GM21515 (cell line): ENCODE measurements around the gene CTTNBP2NL.
A peak's percentile ranks its signal among the peaks of the same experiment; 100 is the strongest.
"Not testable (repeated sequence)": the region's sequence is repeated elsewhere in the genome, so short reads cannot be mapped to it uniquely, and the experiment has no call there.

ENCODE experiments used
- ATAC-seq: cut with Tn5 transposase; IDR thresholded peaks from one replicate; pipeline ENCODE4 v1.9.1; 2021; ENCODE audit not compliant: unreplicated experiment

The CTTNBP2NL gene

DNA sequence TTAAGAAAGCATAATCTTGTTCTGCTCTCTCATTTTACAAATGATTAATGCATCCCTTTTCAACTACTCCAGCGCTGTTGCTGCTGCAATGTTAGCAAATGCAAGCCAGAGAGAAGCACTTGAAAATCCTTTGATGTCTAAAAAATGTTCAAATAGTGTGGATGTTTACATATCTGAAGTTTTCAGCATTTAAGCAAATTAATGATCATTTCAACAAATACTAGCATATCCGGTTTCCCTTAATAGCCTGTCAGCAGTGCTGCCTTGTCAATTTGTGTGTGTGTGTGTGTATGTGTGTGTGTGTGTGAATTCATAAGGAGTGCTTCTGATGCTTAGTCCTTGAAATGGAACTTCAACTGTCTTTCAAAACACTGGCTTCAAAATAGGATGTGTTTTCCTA, 64.6 kb downstream of the CTTNBP2NL start:
- no peak for ATAC-seq

DNA sequence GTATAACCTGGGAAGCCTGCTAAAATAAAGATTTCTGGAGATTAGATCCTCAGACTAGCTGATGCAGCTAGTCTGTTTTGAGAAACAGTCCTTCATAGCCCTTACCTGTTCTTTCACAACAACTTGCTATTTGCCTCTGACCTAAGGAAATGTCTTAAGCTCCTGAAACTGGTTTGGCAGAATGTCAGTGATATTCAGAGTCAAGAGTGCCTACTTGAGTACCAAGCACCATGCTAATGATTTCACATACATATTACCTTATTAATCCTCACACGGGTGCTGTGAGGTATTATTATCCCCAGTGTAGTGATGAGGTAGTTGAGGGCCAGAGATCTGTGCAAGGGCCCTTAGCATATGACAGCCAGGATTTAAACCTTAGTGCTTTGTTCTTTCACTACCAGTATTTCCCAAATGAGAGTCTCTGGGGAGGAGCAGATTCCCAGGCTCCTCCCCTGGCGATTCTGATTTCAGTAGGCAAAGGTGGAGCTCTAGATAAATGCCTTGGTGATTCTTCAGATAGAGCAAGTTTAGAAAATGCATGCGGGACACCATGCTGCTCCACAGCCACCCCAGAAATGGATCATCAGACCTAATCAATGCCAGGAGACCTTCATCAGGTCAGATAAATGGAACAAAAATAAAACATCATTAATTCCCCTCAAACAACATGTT, 65.3 kb downstream of the CTTNBP2NL start:
- ATAC-seq, result no peak

DNA sequence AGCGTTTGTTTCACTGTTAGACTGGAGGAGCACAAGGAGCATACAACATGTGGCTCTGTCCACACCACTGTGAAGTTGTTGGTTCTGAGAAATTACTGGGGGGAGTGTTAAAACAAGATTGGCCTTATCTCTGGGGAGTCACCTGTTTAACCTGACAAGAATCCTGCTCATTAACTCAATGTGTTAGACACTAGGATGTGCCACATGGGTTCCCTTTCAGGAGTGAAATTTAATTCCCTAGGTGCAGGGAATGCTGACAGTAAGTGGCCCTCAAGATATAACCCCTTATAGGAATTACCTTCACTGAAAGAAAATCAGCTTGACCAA, 66.9 kb downstream of the CTTNBP2NL start:
- no peak for ATAC-seq

DNA sequence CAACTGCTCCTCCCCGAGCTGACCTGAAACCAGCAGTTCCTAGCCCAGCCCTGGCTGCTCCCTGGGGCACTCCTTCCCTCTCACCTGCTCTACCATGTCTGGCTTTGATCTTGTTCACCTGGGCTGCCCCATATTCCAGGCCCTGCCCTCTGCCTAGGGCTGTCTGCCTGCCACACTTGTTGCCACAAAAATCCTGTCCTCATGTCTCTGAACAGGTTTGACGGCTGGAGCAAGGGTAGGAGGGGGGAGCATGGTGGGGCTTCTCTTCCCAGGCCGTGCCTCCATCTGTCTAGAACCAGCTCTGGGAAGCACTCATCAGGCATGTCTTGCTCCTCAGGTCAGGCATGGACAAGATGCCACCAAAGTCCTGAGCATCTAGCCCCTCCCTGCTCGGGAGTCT, 68.5 kb downstream of the CTTNBP2NL start:
- no peak for ATAC-seq

DNA sequence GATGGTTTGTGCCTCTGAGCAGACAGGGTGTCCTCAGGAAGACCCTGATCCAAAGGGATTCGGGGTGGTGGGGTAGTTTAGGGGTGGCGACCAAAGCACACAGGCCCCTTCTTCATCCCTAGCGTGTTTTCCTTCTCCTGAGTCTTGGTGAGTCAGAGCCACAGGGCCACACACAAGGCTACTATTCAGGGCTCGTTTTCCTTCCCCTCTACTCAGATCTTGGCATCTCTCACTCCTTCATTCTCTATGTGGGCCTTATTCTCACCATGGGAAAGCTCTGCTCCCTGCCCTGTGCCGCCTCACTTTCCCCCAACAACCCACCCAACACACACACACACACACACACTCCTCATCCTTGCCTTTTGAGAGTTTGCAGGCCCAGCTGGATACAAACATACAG, 69.1 kb downstream of the CTTNBP2NL start:
- no peak for ATAC-seq

DNA sequence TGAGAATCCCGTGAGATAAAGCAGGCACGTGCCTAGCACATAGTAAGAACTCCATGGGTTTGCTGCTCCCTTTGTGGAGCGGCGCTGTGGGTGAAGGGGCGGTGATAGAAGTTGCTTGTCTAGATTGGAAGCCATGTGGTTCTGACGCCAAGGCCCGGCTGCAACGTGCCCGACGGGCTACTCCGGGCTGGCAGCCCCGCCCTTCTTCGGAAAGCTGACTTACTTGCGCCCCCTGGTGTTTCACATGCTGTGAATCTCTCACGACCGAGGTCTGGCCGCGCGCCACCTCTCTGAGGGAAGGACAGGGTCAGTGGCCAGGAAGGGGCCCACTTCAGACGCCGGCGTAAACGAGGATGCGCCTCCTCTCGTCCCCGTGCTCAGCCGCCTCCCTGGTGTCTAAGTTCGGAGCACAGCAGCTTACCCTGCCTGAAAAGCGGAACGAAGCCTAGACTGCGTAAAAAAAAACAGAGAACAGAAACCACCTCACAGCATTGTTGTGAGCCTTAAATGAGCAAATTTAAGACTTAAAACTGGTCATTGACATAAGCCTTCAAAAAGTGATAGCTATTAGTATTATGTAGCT, 70.2 kb downstream of the CTTNBP2NL start:
- ATAC-seq, result peak; percentile 96

DNA sequence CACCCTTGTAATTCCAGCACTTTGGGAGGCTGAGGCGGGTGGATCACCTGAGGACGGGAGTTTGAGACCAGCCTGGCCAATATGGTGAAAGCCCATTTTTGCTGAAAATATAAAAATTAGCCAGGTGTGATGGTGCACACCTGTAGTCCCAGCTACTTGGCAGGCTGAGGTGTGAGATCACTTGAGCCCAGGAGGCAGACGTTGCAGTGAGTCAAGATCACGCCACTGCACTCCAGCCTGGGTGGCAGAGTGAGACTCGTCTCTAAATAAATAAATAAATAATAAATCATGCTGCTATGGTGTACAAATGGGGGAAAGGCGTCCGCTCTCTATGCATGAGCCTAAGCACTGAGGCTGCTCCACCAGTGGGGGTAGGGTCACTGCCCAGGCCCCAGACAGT, 74.3 kb downstream of the CTTNBP2NL start:
- ATAC-seq, result not testable (repeated sequence)

DNA sequence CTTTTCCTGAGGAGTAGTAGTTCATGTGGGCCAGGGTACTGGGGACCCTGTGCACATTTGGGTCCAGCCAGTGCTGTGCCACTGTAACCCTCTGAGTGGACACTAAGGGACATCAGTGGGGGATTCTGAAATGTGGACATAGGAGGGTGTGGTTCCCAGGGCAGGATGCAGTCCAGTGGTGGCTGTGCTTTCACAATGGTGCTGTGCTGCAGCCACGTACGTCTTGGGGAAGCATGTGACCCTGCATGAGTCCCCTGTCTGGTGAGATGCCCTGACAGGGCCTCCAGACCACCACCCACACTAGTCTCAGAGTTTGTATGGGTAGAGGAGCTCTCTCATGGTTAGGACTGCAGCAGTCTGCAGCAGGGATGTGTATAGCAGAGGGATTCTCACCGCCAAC, 75.0 kb downstream of the CTTNBP2NL start:
- ATAC-seq, result no peak

DNA sequence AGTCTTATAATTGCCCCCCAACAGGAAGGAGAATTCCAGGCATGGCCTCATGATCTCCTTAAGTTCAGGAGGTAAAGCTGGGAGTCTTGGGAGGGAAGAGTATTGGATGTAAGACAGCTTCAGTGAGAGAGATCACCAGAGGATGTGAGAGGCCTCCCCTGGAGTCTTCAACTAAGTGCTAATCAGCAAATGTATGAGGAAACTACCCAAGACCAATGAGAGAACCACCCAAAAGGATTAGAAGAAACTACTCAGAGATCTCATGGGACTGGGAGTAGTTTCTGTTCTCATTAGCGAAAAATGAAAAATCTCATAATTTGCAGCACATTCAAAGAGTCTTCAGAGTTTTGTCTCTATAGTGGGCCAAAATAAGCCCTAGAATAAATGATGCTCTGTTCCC, 76.1 kb downstream of the CTTNBP2NL start:
- ATAC-seq, result no peak

DNA sequence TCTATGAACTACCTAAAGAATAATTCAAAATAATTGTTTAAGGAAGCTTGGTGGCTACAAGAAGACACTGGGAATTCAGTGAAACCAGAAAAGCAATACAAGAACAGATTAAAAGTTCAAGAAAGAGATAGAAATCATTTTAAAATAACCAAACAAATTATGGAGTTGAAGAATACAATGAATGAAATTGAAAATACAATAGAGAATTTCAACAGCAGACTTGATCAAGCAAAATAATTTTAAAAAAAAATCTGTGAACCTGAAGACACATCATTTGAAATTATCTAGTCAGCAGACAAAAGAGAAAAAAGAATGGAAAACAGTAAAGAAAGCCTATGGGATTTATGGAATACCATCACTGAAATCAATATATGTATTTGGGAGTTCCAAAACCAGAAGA, 81.5 kb downstream of the CTTNBP2NL start:
- ATAC-seq, result no peak

DNA sequence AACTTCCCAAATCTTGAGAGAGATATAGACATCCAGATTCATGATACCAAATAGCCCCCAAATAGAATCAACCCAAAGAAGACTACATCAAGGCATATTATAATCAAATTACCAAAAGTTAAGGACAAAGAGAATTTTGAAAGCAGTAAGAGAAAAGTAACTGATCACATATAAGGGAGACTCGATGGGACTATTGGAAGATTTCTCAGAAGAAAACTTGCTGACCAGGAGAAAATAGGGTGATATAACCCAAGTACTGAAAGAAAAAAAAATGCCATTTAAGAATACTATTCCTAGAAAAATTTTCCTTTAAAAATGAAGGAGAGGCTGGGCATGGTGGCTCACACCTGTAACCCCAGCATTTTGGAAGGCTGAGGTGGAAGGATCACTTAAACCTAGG, 82.3 kb downstream of the CTTNBP2NL start:
- ATAC-seq, result no peak

DNA sequence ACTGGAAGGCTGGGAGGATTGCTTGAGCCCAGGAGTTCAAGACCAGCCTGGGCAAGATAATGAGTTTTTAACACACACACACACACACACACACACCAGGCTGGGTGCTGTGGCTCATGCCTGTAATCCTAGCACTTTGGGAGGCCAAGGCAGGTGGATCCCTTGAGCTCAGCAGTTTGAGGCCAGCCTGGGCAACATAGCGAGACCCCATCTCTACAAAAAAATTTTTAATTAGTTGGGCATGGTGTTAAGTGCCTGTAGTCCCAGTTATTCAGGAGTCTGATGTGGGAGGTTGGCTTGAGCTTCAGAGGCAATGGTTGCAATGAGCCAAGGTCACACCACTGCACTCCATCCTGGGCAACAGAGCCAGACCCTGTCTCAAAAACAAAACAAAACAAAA, 90.0 kb downstream of the CTTNBP2NL start:
- not testable (repeated sequence) for ATAC-seq

DNA sequence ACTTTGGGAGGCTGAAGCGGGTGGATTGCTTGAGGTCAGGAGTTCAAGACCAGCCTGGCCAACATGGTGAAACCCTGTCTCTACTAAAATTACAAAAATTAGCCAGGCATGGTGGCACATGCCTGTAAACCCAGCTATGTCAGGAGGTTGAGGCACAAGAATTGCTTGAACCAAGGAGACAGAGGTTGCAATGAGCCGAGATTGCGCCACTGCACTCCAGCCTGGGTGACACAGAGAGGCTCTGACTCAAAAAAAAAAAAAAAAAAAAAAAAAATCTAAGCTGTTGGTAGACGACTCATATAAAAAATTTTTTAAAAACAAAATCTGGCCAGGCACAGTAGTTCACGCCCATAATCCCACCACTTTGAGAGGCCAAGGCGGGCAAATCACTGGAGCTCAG, 91.7 kb downstream of the CTTNBP2NL start:
- ATAC-seq, result not testable (repeated sequence)

DNA sequence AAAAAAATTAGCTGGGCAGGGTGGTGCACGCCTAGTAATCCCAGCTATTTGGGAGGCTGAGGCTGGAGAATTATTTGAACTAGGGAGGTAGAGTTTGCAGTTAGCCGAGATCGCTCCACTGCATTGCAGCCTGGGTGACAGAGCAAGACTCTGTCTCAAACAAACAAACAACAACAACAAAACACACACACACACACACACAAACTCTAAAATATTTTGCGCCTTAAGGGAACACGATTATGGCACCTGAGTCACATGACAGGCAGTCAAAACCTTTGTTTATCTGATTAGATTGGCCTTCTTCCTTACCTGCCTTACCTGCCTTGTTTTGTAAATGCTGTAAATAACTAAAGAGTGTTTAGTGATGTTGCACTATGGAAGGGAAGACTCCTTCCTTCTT, 92.1 kb downstream of the CTTNBP2NL start:
- no peak for ATAC-seq

DNA sequence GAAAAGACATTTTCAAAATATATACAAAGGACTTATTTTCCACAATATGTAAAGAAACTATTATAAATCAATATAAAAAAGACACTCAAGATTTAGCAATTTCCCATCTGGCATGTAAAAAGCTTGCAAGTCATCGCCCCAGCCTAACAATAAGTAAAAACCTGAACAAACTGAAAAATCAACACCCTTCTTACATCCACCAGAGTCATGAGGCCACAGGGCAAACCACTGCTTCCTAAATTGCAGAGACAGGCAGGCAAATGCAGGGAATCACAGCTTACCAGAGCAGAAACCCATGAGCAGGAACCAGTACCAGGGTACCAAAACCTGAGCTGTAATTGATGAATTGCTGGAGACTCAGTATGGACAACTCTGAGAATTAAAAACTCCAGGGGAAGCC, 96.1 kb downstream of the CTTNBP2NL start:
- ATAC-seq, result no peak

DNA sequence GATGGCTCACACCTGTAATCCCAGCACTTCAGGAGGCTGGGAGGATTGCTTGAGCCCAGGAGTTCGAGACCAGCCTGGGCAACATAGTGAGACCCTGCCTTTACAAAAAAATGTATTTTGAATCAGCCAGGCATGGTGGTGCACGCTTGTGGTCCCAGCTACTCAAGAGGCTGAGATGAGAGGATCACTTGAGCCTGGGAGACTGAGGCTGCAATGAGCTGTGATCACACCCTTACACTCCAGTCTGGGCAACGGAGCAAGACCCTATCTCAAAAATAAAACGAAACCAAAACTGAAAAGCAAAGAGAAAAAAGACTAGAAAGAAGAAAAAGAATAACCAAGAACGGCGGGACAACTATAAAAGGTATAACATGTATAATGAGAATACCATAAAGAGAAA, 97.3 kb downstream of the CTTNBP2NL start:
- ATAC-seq, result no peak

DNA sequence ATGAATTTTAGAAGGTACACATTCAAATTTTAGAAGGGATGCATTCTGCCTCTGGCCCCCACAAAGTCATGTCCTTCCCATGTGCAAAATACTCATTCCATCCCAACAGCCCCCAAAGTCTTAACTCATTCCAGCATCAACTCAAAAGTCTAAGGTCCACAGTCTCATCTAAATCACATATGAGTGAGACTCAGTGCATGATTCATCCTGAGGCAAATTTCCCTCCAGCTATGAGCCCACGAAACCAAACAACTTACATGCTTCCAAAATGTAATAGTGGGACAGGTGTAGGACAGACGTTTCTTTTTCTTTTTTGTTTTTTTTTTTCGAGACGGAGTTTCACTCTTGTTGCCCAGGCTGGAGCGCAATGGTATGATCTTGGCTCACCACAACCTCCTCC, 100.3 kb downstream of the CTTNBP2NL start:
- ATAC-seq, result no peak

DNA sequence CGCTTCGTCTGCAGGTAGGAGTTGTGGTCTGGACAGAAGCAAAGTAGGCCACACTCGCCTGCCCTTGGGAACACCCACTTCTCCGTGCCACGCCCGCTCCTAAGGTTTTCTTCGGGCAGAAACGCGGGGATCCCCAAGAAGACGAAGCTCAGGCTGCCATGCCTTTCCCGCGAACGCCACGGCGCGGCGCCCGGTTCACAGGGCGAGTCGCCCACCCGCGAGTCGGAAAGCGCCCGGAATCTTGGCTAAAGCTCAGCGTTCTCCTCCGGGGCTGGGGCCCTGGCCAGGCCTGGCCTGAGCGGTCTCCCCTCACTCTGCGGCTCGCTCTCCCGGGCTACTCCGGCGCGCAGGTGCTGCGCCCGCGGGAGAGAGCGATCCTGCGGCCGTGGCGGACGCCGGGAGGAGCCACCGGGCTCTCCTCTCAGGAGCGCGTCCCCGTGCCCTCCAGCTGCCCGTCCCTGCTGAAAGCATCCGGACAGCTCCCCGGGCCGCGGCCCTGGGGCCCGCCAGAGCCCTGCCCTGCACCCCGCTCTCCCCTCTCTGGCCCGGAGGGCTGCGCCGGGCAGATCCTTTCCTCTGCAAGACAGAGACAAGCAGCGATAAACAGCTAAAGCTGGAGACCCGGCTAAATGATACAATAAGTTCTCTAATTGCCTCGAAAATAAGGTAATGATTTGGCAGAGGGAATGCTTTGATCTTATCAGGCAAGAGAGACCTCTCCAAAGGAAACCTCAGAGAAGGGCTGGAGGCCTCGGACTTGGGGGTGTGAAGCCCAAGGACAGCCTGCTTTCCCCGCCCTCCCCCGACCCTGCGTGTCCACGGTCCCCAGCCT, 106.0 kb downstream of the CTTNBP2NL start:
- ATAC-seq, result no peak

DNA sequence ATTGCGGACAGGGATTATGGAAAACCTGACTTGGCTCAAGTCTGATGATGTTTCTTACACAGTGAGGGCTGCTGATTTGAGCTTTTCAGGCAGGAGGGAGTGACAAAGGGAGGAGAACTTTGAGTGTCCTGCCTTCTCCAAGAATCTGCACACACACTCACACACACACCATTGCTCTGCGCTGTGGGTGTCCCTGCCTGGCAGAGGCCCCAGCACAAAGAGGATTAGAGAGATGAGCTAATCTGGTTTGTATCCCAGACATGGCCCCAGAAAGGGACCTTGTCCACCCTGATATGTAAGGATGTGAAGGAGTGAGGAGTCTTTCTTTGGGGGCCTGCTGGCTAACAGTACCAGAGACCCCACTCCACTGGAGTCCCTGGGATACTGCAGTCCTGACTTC, 106.8 kb downstream of the CTTNBP2NL start:
- no peak for ATAC-seq

DNA sequence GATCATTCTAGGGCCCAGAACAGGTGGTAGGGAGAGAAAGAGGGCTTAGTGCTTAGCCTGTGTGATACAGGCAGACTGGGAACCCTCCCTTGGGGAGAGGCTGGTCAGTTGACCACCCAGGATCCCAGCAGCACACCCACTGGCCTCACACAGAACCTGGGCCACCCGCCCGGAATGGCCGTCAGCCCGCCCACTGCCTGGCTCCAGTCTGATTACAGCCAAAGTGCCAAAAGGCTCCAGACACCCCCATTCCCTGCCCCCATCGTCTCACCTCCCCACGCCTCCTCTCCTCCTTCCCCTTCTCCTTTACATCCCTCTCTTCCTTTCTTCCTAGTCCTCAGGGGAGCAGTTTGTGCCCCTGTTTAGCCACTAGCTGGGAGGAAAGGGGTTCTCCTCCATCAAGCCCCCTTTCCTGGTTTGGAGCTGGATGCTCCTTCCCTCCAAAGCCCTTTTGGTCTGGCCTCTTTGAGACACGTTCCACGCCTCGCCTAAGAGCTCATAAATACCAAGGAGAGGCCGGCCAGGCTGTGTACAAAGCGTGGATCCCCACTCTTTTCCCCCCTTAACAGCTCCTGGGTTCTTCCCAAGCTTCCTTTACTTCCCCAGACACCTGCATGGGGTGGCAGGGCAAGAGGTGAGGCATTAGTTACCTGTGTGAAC, 108.1 kb downstream of the CTTNBP2NL start:
- no peak for ATAC-seq

DNA sequence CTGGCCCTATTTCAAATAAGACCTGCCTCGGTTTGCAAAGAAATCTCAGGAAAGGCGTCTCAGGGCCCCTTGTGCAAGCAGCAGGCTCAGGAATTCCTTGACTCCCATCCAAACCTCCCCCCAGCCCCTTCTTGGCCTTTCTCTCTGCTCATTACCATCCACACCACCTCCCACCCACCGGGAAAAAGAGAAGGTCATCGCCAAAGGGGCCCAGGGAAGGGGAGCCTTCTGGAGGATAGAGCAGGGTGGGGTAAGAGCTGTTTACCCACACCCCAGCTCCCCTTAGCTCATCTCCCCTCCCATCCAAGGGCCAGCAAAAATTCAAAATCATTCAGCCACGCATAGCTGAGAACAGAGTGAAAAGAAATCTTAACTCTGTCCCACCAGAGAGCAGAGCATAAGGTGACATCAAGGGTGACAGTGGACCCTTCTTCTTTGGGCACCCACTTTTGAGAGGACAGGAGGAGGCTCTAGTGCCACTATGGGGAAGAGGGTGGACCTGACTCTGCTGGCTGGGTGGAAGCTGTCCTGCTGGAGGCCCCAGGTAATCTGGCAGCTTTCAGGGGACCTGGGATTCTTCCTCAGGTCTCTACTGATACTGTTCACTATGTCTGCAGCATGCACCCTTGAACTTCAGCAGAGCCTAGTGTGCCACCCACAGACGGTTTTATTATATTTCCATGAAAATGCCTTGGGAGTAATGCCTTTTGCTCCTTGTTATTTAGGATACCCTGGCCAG, 108.8 kb downstream of the CTTNBP2NL start:
- no peak for ATAC-seq
